A549 treated with Hydrocortisone at 1 μM for 4 hours (cell line): ENCODE data around the gene SS18. TPM values are rescaled to one million over a fixed set of nuclear protein-coding genes. Genes with fewer than 3 reads are reported as not detected.

Source experiments
- total RNA-seq: library from RNA; stranded (reverse); fragments of 200-300 nt; extraction: Qiagen RNA extraction; gene quantifications from 5 replicates; pipeline ENCODE4 v1.2.3, GENCODE V29; 2022

The SS18 gene
- 45.8 to 60.5 TPM (median 49.0 TPM) in 5 replicates for total RNA-seq

DNA sequence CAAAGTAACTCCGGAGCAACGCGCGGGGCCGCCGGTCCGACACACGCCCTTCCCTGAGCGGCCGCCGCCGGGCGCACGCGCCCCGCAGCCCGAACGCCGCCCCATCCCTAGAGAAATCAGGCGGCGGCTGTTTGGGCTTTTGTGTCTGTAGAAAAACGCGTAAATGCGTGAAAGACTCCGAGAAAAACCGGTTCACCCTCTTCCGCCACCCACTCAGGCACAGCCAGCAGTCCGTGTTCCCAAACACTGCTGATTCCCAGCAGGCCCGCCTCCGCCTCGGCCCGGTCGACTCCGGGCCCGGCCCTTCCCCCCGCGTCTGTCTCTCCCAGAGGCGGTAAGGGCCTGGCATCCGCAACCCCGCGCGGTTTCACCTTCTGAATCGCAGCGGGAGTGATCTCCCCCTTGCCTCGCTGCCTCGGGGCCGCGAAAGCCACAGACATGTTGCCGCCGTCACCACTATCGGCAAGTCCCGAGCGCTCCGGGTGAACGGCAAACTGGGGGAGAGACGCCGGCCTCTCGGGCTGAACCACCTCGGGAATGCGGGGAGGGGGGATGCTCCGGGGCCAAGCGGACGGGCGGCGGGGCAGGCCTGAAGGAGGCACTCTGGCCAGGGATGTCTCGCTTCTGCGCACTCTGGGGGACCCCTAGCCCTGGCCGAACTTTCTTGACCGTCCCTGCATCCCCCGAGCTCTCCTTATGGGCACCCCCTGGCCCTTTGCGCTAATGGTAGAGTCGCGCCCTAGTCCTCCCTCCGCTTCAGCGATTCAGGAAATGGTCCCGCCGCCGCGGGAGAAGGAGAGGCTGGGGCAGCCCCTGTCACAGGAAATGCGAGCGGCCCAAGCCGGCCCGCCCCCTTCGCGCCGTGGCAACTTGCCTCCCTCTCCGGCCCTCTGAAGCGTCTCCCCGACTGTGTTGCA, at the start of gene SS18:
Gene SS18 (minus strand): TSS at position 484 of the 917 bp plus-strand sequence. CDS start 44 bp downstream, at position 440.

DNA sequence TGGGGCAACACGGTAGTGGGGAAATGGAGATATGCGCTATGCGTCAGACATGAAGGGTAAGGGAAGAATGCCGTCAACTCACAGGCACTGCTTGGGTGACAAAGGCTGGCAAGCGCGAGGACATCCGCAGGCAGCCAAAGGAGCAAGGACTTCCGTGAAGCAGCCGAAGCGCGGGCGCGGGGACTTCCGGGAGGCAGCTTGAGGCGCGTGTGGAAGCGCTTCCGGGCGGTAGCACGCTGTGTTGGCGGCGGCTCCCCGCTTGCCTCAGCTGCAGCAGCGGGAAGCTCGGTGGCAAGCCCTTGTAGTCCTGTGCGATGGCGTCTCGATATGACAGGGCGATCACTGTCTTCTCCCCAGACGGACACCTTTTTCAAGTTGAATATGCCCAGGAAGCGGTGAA, 43.2 kb upstream of the SS18 start, which contains the start of gene PSMA8:
Gene PSMA8 (plus strand): TSS at position 218 of the 400 bp plus-strand sequence. CDS start 97 bp downstream, at position 315.

Other genes starting within 250 kb of the SS18 start
- gene PSMA8, start 43.3 kb upstream of the SS18 start, total RNA-seq = not detected in 5 replicates
- 3.5 to 5.4 TPM (median 4.5 TPM) in 5 replicates for gene TAF4B, start 135.8 kb upstream of the SS18 start, total RNA-seq